Trophoblast cell (in vitro differentiated cells and primary cell): ENCODE measurements around the gene PITPNB.

Experiments used
- DNase-seq, 2 donors: peaks; one replicate each; pipeline ENCODE4 v3.0.0-alpha.2; 2016
- H2AFZ ChIP-seq: 2 replicates; pipeline ENCODE4 v1.6.1; 2013; ENCODE audit warnings: low read length, moderate library complexity, mild to moderate bottlenecking; ENCODE audit not compliant: insufficient read depth, poor library complexity
- H2AK5ac ChIP-seq: 2 replicates; pipeline ENCODE4 v1.6.1; 2013; ENCODE audit warnings: mild to moderate bottlenecking, low read length
- H2BK120ac ChIP-seq: 2 replicates; pipeline ENCODE4 v1.6.1; 2013; ENCODE audit warnings: low read length, mild to moderate bottlenecking, moderate library complexity; ENCODE audit not compliant: insufficient read depth, poor library complexity
- H2BK12ac ChIP-seq: 2 replicates; pipeline ENCODE4 v1.6.1; 2013; ENCODE audit warnings: mild to moderate bottlenecking, low read length, moderate library complexity
- H2BK5ac ChIP-seq: 2 replicates; pipeline ENCODE4 v1.6.1; 2013; ENCODE audit warnings: low read length, low read depth, moderate library complexity, mild to moderate bottlenecking; ENCODE audit not compliant: poor library complexity
- H3K14ac ChIP-seq: 2 replicates; pipeline ENCODE4 v1.6.1; 2013; ENCODE audit warnings: mild to moderate bottlenecking, low read length
- H3K18ac ChIP-seq: 2 replicates; pipeline ENCODE4 v1.6.1; 2013; ENCODE audit warnings: mild to moderate bottlenecking, low read length
- H3K23ac ChIP-seq: 2 replicates; pipeline ENCODE4 v1.6.1; 2013; ENCODE audit warnings: low read length
- H3K27ac ChIP-seq: 2 replicates; pipeline ENCODE4 v1.5.1; 2013; ENCODE audit warnings: low read depth, mild to moderate bottlenecking, inconsistent platforms, low read length, moderate library complexity
- H3K27me3 ChIP-seq: 2 replicates; pipeline ENCODE4 v1.6.1; 2013; ENCODE audit warnings: inconsistent platforms, mild to moderate bottlenecking, low read length, moderate library complexity; ENCODE audit not compliant: insufficient read depth
- H3K36me3 ChIP-seq, 2 experiments: 1 replicate in 1 of 2; 2 replicates in 1 of 2; pipeline ENCODE4 v1.6.1; 2013; ENCODE audit warnings: low read length in 2 of 2, mild to moderate bottlenecking in 2 of 2, moderate library complexity in 1 of 2; ENCODE audit not compliant: insufficient read depth in 2 of 2, control insufficient read depth in 1 of 2
- H3K4ac ChIP-seq: 2 replicates; pipeline ENCODE4 v1.6.1; 2013; ENCODE audit warnings: low read depth, mild to moderate bottlenecking, low read length, moderate library complexity
- H3K4me1 ChIP-seq, 2 experiments: 1 replicate in 1 of 2; 2 replicates in 1 of 2; pipeline ENCODE4 v1.6.1; 2013; ENCODE audit warnings: low read length in 2 of 2, mild to moderate bottlenecking in 2 of 2, moderate library complexity in 1 of 2; ENCODE audit not compliant: insufficient read depth in 2 of 2, control insufficient read depth in 1 of 2
- H3K4me2 ChIP-seq: 2 replicates; pipeline ENCODE4 v1.6.1; 2013; ENCODE audit warnings: inconsistent platforms, mild to moderate bottlenecking, low read length, moderate library complexity
- H3K4me3 ChIP-seq: 2 replicates; pipeline ENCODE4 v1.5.1; 2013; ENCODE audit warnings: mild to moderate bottlenecking, low read depth, low read length, inconsistent platforms
- H3K79me1 ChIP-seq: one replicate; pipeline ENCODE4 v1.6.1; 2013; ENCODE audit warnings: low read length
- H3K79me2 ChIP-seq: 2 replicates; pipeline ENCODE4 v1.6.1; 2013; ENCODE audit warnings: low read length, mild to moderate bottlenecking; ENCODE audit not compliant: control insufficient read depth, insufficient read depth, poor library complexity
- H3K9ac ChIP-seq: 2 replicates; pipeline ENCODE4 v1.6.1; 2013; ENCODE audit warnings: mild to moderate bottlenecking, low read length
- H3K9me3 ChIP-seq: 2 replicates; pipeline ENCODE4 v1.6.1; 2013; ENCODE audit warnings: low read depth, mild to moderate bottlenecking, control low read depth, inconsistent platforms, low read length; ENCODE audit not compliant: insufficient read depth
- H4K12ac ChIP-seq: 2 replicates; pipeline ENCODE4 v1.6.1; 2013; ENCODE audit warnings: low read depth, mild to moderate bottlenecking, low read length, moderate library complexity
- H4K8ac ChIP-seq: 2 replicates; pipeline ENCODE4 v1.6.1; 2013; ENCODE audit warnings: low read depth, mild to moderate bottlenecking, low read length, moderate library complexity
- H4K91ac ChIP-seq: one replicate; pipeline ENCODE4 v1.6.1; 2013; ENCODE audit warnings: low read depth, mild to moderate bottlenecking, low read length, moderate library complexity
- WGBS: extraction: QIAGEN DNeasy Blood & Tissue Kit; methylation state at CpG from one replicate; pipeline ENCODE4 v1.1.7; 2013; ENCODE audit warnings: missing lambda C conversion rate; ENCODE audit not compliant: insufficient read length, insufficient coverage; ENCODE audit errors: extremely low coverage; 5-methylcytosine and 5-hydroxymethylcytosine counted together

The PITPNB gene

DNA sequence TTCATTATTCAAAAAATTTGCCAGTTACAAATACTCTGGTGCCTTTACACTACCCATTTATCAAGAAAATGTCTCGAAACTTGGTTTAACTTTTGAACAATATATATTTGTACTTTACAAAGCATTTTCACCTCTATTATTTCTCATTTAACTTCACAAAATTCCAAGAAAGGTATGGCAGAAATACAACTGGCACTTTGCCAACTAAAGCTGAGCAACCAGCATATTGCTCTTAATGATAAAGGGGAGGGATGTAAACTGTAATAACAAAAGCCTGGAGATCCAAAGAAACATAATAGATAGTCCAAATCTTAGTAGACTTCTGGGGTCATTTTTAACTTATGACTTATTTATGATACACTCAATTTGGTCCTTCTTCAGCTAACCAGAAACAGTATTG lies 7.7 kb downstream of the PITPNB start:
- Histone ChIP-seq H4K8ac (no peak overlapping the region), H4K12ac (no peak overlapping the region), H3K4me3 (no peak overlapping the region), H3K79me2 (peaks cover 2% of the 10 kb centered on the region), H3K18ac (no peak overlapping the region), H2AFZ (no peak overlapping the region), H3K79me1 (peaks cover 4% of the 10 kb centered on the region), H2AK5ac (no peak overlapping the region), H3K9me3 (no peaks in the 10 kb centered on the region), H3K4me1 (peaks cover 2 to 6% of the 10 kb centered on the region in 2 experiments), H3K4me2 (no peak overlapping the region), H2BK120ac (no peak overlapping the region), H3K4ac (no peak overlapping the region), H3K36me3 (peaks cover 9 to 11% of the 10 kb centered on the region in 2 experiments), H3K23ac (no peak overlapping the region), H2BK5ac (no peak overlapping the region), H3K27me3 (no peaks in the 10 kb centered on the region), H3K27ac (no peak overlapping the region), H2BK12ac (no peak overlapping the region), H3K14ac (no peak overlapping the region), H3K9ac (no peak overlapping the region), H4K91ac (no peak overlapping the region)
- WGBS, result no CpG with 5 or more reads among the region's 1 CpG
- no peak for DNase-seq

DNA sequence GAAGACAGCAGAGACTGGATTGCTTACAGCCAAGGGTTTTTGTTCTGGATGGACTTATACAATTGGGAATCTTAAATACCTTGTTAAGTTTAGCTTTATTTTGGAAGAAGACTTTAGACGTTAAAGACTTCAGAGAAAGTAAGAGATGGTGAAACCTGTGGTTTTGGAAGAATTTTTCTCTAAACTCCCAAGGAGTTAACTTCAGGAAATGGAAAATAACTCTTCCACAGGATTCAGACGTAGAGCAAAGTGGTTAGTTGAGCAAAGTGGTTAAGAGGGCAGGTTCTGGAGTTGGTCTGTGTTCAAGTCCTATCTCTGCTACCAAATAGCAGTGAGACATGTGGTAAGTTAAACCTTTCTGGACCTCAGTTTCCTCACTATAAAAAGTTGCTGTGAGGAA lies 12.8 kb downstream of the PITPNB start:
- WGBS, result no CpG with 5 or more reads among the region's 2 CpGs
- no peak overlapping the region for H2AFZ ChIP-seq

GRCh38 chr22:27905653-27906052 lies 13.4 kb downstream of the PITPNB start:
- peaks cover 0 to 2% of the 10 kb centered on the region in 2 experiments for H3K4me1 ChIP-seq
- H2AFZ ChIP-seq, result no peak overlapping the region
- no CpG with 5 or more reads among the region's 4 CpGs for WGBS
- no peak overlapping the region for H4K91ac ChIP-seq
- H2AK5ac ChIP-seq, result no peak overlapping the region
- H3K27ac ChIP-seq, result no peak overlapping the region
- H2BK5ac ChIP-seq, result no peak overlapping the region
- H2BK12ac ChIP-seq, result no peak overlapping the region
- no peak overlapping the region for H4K12ac ChIP-seq
- H3K18ac ChIP-seq, result no peak overlapping the region
- no peak overlapping the region for H2BK120ac ChIP-seq
- no peak overlapping the region for H4K8ac ChIP-seq
- no peak overlapping the region for H3K4ac ChIP-seq
- no peak overlapping the region for H3K14ac ChIP-seq
- peaks cover 2% of the 10 kb centered on the region for H3K79me1 ChIP-seq
- H3K23ac ChIP-seq, result no peak overlapping the region
- no peak overlapping the region for H3K4me2 ChIP-seq
- no peak for DNase-seq
- H3K27me3 ChIP-seq, result no peaks in the 10 kb centered on the region
- H3K79me2 ChIP-seq, result peaks cover 6% of the 10 kb centered on the region
- H3K9me3 ChIP-seq, result no peaks in the 10 kb centered on the region
- H3K36me3 ChIP-seq, result peaks cover 20 to 26% of the 10 kb centered on the region in 2 experiments
- no peak overlapping the region for H3K4me3 ChIP-seq
- no peak overlapping the region for H3K9ac ChIP-seq

More for the DNA sequence above, 12.8 kb downstream of the PITPNB start:
- Histone ChIP-seq H3K27ac (no peak overlapping the region), H4K8ac (no peak overlapping the region), H4K12ac (no peak overlapping the region), H3K9ac (no peak overlapping the region), H3K79me2 (peaks cover 6% of the 10 kb centered on the region), H2BK5ac (no peak overlapping the region), H3K23ac (no peak overlapping the region), H2BK120ac (no peak overlapping the region), H3K27me3 (no peaks in the 10 kb centered on the region), H2BK12ac (no peak overlapping the region), H3K4ac (peak overlapping the region; percentile 30), H4K91ac (no peak overlapping the region), H3K36me3 (peaks cover 20 to 26% of the 10 kb centered on the region in 2 experiments), H3K4me3 (no peak overlapping the region), H3K18ac (no peak overlapping the region), H3K9me3 (no peaks in the 10 kb centered on the region), H2AK5ac (no peak overlapping the region), H3K79me1 (peaks cover 2% of the 10 kb centered on the region), H3K4me2 (no peak overlapping the region), H3K14ac (no peak overlapping the region), H3K4me1 (peaks cover 0 to 2% of the 10 kb centered on the region in 2 experiments)
- no peak for DNase-seq

GRCh38 chr22:27903805-27904473 lies 15.1 kb downstream of the PITPNB start:
- Histone ChIP-seq H3K4me3 (no peak overlapping the region), H2AK5ac (no peak overlapping the region), H3K4me1 (peaks cover 0 to 2% of the 10 kb centered on the region in 2 experiments), H3K79me1 (no peaks in the 10 kb centered on the region), H3K23ac (no peak overlapping the region), H4K12ac (no peak overlapping the region), H3K27ac (no peak overlapping the region), H4K91ac (no peak overlapping the region), H3K79me2 (peaks cover 4% of the 10 kb centered on the region), H3K4ac (no peak overlapping the region), H4K8ac (no peak overlapping the region), H3K14ac (no peak overlapping the region), H2BK5ac (no peak overlapping the region), H2AFZ (no peak overlapping the region), H3K9ac (no peak overlapping the region), H3K9me3 (no peaks in the 10 kb centered on the region), H2BK12ac (no peak overlapping the region), H2BK120ac (no peak overlapping the region), H3K27me3 (no peaks in the 10 kb centered on the region), H3K36me3 (peaks cover 19 to 21% of the 10 kb centered on the region in 2 experiments), H3K4me2 (no peak overlapping the region), H3K18ac (no peak overlapping the region)
- no peak for DNase-seq
- WGBS, result no CpG with 5 or more reads among the region's 3 CpGs
